HG03103 (cell line): ENCODE data around the gene ZNF407.
A peak's percentile ranks its signal among the peaks of the same experiment; 100 is the strongest.

ENCODE experiments used
- ATAC-seq: cut with Tn5 transposase; IDR thresholded peaks from one replicate; pipeline ENCODE4 v1.9.1; 2021; ENCODE audit warnings: low read depth; ENCODE audit not compliant: unreplicated experiment

Gene ZNF407

DNA sequence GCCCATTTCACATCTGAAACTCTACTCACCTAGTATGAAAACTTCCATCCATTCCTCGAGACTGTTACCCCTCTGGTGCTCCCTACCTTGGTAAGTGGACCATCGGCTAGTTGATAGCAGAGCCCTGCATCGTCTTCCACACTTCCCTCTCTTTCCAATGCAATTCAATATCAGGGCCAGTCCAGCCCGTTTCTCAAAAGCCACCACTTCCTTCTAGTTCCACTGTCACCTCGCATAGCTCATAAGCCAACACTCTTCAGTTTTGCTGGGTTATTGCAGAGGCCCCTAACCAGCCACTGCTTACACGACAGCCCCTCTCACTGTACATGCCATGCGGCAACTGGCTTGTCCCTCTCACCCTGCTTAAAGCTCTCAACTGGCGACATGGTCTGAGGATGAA, 10.2 kb upstream of the ZNF407 start:
- no peak for ATAC-seq

DNA sequence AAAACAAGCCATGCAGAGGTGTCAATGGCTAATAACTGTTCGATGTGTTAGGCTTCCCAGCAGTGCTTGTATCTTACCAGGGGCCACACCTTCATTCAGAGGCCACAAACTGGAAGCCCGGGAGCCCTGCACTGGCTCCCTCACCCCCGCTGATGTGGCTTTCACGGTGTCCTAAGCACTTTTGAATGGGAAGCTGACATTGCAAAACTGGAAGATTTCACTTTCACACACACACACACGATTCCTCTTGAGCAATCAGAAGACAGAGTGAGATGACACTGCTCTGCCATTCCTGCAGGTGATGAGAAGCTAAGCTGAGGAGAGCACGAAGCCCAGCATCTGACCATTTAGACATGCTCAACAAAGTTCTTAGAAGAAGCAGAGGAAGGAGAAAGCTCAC, 8.6 kb upstream of the ZNF407 start:
- no peak for ATAC-seq

DNA sequence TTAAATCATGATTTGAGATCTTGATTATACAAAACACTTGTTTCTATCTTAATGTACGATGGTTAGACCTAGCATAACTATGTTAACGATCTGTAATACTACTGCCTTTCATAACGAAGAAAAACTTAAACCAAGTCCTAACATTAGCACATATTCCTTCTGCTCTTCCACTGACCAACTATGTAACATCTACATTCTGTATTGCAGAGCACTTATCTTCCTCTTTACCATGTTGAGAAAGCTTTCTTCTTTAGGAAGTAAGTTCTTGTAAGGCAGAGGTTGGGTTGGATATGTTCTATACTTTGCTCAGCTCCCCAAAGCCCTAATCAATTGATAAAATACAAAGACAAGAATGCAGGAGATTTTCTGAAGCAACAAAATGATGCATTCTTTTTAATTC, 7.9 kb upstream of the ZNF407 start:
- no peak for ATAC-seq

DNA sequence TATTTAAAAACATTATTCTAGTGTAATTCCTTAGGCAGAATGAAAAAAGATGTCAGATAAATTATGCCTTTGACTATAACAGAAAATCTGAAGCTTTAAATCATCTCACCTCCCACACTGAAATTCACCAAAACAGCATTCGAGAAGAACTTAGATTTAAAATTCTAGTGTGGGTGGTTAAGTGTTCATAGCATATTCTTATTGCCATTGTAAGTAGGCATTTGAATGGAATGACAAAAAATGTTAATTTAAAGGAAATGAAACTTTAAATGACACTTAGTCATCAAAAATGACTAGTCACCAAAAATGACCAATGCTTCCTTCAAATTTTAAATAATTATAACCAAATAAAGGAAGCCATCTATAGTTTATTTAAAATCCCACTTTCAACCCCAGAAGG, 7.0 kb upstream of the ZNF407 start:
- no peak for ATAC-seq

DNA sequence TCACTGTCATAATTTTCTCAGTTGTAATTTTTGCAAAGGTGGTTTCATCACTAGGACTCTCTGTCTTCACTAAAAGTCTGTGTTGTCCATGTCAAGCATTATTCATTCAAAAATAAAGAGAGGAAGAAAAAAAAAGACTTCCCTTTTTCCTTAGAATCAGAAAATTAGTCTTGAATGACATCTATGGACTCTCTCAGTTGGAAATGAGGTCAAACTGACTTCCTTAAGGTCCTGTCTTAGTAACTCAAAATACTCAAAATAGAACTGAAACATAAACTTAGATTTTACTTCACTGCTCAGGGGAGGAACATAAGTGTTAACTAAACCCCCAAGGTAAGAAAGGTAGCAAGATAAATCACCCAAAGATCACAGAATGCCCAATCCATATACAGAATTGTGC, 2.2 kb upstream of the ZNF407 start:
- ATAC-seq = no peak

DNA sequence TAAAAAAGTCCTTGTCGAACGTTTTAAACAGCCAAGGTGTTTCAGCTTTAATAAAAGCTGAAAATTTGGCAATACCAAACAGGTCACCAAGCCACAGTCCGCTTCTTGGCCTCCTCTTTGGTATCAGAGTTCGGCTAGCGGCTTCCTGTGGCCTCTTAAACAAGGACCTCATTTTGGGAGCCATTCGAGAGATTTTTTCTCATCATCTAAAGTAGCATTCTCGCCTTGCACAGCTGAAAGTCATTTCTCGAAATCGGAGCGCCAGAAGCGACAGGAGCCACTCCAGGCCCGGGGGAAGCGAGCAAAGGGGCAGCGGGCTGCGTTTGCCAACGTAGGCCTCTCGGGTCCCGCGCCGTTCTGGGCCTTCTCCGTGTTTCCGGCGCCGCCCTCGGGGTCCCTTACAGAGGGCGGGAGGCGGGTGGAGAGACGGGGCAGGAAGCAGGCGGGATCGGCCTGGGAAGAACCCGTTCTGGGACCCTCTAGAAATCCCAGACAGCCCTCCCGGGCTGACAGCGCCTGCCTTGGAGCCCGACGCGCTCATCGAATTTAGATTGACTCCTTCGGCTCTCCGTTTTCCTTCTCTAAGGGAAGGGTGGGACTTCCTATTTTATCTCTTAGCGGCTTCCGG, 522 bp upstream of the ZNF407 start:
- peak; percentile 28 for ATAC-seq

DNA sequence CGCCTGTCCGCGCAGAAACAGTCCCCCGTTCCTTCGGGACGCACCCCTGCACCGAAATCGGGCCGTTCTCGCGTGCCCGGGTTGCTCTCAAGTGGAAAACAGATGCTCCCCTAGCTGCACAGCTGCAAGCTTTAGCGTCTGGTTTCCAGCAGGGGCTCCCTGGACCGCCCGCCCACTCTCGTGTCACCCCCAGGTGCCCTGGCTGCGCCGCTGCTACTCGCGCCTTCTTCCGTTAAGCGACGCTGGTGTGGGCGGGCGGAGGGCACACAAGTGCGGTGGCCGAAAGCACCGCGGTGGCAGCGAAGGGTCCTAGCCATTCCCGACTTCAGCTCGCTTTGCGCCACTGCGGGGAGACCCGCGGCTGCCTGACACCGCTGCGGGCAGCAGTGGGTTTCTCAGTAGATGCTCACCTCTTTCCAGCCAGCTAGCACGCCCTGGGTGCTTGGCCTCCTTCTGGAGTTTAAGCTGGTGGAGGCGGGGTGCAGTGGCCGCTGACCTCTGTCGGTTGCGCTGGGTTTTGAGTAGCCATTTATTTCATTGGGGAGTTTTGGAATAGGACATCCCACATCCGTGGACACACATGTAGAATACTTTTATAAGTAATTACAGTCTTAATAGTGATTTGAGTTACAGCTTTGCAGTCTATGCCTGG, 806 bp downstream of the ZNF407 start:
- peak; percentile 49 for ATAC-seq

DNA sequence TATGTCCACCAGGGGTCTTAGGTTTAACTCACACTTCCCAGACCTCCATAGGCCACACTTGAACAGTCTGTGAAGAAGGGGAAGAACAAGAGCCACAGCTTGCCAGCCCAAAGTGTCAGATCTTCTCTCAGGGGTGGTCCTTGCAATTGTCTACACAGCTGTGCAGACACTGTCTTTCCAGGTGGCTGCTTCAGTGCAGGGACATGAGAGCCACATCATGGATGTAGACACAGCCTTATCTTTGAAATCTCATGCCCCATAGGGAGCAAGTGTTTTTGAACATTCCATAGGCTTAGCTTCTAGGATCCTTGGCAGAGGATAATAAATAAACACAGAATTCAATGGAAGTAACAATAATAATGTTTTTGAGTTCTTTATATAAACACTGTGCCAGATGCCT, 6.7 kb downstream of the ZNF407 start:
- no peak for ATAC-seq

DNA sequence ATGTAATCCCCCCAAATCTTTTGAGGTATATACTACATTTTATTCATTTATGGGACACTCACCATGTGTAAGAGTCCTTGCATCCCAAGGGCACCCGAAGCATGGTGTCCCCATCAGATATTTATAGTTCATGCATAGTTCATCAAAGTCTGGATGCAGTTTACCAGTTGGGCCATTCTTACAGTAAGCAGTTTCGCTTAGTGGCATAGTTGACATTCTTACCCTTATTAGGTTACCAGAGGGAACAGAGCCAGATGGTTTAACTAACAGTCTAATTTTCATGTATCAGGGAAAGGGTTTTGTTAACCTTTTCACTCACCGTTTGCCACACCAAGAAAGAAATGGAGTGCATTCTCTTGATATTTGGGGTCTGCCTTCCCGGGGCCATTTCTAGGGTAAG, 7.1 kb downstream of the ZNF407 start:
- no peak for ATAC-seq

DNA sequence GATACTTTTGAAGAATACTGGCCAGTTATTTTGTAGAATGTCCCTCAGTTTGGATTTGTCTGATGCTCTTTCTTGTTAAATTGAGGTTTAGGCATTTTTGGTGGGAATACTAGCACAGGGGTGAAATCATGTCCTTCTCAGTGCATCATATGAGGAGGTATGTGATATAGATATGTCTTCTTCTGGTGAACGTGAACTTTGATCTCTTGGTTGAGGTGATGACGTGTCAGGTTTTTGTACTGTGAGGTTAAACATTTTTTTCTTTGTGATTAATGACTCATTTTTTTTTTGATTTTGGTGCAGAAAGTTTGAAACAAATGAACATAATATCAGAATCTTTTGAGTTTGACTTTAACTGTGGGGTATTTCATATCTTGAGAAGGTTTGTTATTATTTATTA, 11.0 kb downstream of the ZNF407 start:
- ATAC-seq = no peak

DNA sequence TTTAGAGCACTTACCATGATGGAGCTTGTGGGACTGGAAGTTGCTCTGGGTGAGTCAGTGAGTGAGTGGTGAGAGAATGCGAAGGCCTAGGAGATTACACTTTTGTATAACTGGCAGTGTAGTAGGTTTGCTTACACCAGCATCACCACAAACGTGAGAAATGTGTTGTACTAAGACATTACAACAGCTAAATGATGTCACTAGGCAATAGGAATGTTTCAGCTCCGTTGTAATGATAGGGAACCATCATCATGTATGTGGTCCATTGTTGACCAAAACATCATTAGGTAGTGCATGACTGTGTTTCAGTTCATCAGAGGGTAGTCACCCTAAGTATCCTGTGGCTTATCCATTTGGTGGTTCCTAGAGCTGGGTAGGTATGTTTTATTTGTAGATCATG, 11.9 kb downstream of the ZNF407 start:
- no peak for ATAC-seq

DNA sequence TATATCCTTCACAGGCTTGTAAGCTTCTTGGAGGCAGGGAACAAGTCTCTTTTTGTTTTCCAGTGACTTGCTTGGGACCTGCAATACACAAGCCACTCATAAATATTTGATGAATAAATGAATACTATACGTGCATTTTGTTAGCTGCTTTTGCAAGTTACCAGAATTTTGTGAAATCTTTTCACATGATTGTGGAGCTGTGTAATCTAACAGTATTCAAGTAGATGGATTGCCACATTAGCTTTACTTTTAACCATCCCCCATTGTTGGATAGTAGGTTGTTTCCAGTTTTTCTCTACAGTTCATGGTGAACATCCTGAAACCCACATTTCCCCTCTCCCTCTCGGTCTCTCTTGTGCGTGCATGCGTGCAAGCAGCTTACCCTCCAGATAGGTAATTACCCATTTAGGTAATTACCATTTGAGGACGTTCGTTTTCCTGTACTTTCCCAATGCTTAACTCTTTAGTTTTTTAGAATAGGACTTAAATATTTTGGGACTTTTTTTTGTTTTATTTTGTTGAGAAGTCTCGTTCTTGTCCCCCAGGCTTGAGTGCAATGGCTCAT, 12.5 kb downstream of the ZNF407 start:
- ATAC-seq = no peak

DNA sequence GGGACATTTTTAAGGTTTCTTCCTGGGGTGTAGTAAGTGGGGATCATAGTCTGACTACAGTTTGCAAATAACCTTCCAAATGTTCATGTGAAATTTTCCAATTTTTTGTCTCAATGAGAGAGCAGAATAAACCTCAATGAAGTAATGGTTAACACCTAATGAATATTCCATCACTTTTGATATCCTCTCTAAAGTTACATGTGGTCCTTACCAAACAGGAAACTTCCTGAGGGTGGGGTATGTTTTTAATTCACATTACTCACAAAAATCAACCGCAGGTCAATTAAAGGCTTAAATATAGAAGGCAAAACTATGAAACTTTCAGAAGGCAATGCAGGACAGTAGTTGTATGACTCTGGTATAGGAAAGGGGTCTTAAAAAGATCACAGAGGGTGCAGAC, 13.2 kb downstream of the ZNF407 start:
- ATAC-seq = no peak

DNA sequence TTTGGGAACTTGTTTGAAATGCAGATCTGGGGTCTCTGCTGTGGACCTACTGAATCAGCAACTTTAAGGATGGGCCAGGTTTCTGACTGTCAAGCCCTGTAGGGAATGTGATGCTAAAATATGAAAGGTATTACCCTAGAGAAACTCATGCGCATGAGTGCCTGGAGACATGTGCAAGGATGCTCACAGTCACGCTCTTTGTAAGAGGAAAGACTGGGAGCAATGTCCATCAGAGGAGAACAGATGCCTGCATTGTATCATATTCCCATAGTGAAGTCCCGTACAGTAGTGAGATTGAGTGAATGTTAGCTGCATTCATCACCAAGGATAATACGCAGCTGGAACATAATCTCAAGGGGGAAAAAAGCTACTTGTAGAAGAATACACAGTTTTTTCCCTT, 14.1 kb downstream of the ZNF407 start:
- no peak for ATAC-seq

DNA sequence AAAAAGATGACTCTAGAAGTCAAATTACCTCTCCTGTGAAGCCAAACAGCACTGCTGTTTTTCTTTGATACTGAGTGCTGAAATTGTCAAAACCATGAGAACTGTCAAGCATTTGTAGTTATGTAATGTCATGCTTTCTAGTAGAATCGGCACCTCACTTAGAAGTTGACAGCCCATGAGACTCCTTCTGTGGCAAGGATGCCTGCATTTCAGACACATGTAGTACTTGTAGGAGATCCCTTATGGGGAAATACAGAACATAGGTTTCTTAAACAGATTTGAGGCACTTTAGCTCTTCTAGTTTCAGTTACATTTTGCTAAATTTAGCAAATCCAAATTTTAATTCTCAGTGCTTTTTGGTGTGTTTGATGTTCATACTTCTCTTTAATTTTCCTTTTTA, 15.7 kb downstream of the ZNF407 start:
- ATAC-seq = peak; percentile 61

DNA sequence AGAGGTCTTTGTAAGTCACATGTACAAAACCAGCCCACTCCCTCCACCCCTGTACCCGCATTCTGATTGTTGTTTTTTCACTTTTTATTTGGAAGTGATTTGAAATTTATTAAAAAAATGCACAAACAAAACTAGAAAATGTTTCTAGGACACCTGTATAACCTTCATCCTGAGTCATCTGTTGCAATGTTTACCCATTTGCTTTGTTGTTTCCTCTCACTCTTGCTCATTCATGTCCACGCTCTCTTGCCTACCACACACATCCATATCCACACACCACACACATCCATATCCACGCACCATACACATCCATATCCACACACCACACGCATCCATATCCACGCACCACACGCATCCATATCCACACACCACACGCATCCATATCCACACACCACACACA, 18.8 kb downstream of the ZNF407 start:
- ATAC-seq = no peak

DNA sequence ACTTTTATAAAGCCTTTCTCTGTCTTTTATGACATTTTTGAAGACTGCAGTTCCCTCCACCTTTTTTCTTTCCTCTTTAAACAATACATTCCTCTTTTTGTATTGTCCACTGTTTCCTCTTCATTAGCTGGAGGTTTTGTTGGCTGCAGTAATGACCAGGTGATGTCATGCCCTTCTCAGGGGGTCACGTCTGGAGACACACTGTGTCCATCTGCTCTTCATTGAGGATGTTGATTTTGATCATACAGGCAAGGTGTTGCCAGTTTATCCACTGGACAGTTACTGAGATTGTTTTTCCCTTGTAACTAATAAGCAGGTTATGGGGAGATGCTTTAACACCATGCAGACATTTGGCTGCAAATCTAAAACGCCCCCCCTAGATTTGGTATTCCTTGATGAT, 19.8 kb downstream of the ZNF407 start:
- no peak for ATAC-seq

DNA sequence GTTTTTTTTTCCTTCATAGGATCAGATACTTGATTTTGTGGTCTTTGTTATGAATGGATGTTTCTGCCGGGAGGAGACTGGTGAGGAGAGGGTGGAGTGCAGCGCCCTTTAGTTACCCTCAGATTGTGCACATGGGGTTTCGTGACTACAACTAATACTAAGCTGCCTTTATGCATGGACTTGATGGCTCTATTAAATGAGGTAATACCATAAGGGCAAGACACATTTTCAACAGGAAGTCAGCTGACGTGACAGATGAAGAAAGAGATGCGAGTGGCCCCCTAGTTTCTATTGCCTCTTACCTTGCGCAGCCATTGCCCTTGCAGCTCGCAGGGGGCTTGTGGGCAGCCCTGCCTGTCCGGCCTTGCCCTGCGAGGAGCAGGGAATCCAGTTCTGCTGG, 24.4 kb downstream of the ZNF407 start:
- ATAC-seq = no peak

DNA sequence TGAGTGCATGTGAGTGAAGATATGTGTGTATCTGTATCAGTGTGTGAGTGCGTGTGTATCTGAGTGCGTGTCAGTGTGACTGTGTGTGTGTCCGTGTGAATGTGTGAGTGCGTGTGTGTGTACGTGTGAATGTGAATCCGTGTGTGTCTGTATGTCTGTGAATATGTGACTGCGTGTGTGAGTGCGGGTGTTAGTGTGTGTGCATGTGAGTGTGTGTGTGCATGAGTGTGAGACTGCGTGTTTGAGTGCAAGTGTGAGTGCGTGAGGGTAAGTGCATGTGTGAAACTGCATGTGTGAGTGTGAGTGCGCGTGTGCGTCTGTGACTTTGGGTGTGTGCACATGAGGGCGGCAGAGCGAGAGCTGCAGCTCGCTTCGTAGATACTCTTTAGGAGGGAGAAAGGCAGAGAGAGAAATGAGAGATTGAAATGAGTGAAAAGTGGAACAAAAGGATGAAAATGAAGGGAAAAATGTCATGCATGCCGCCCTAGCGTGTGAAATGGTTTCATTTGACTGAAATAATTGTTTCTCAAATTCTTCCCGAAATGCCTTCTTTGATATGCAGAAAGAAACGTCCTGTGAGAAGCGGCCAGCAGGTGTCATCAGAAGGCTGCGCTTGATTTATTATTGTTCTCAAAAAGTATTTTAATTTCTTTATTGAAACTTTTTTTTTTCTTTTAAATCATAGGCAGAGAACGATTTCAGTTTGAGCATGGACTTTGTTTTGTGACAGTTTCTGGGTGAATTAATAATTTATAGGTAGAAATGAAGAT, 25.6 kb downstream of the ZNF407 start:
- no peak for ATAC-seq

DNA sequence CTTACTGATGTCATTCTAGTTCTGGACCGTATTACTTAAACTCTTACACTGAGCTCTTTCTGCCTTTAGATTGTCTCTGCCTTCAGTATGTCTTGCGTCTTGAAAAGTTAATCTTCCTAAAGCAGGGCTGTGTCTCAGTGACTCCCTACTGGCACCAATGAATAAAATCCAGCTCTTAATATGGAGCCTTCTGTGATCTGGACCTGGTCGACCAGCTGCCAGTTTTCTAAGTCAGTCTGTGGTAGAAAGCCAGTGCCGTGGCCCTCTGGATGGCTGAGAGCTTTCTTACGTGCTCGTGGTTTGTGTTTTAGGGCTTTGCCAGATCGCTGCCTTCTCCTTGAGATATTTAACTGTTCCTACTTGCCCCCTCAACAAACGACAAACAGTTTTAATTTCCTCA, 26.8 kb downstream of the ZNF407 start:
- ATAC-seq = no peak

DNA sequence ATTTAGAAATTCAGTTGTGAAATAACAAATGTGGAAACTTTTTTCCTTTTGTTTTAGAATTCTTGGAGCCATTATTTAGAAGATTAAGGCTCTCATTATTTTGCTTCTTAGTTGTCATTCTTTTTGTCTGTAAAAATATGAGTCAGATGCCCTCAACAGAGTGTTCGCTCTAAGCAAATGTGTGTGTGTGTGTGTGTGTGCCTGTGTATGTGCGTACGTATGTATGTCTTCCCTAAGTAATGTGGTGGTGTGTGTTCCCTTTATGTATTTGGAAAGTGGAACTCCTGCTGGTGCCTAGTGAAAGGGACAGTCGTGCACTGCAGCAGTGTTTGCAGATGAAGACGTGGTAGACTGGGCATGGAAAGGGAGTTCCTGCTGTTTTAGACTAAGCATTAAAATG, 27.5 kb downstream of the ZNF407 start:
- no peak for ATAC-seq
